IMR-90 (cell line): ENCODE measurements around the gene RBMS3. TPM values are rescaled to one million over a fixed set of nuclear protein-coding genes. Genes with fewer than 3 reads are reported as not detected.

Source experiments
- ATAC-seq: fragments of 200-7000 bp; cut with Tn5 transposase; 2 replicates; pipeline ENCODE4 v1.9.1; 2020; ENCODE audit warnings: low read depth, mild to moderate bottlenecking, moderate library complexity
- BruUV-seq: library from RNA; stranded (reverse); fragments of 400-500 nt; replicated peaks from 2 replicates; lab custom pipeline; 2021; lab: Mats Ljungman, UMichigan
- CTCF ChIA-PET: fragments of 300-600 bp; formaldehyde crosslinking; extraction: SDS; loops from one replicate; lab custom pipeline; 2021; ENCODE audit warnings: antibody characterized with exemption; lab: Yijun Ruan, JAX
- POLR2A ChIA-PET: fragments of 300-600 bp; sonication (Branson Sonifier 250); formaldehyde crosslinking; loops from one replicate; lab custom pipeline; 2022; ENCODE audit warnings: antibody characterized with exemption; ENCODE audit not compliant: unreplicated experiment; lab: Charles Lee
- DNase-seq: peaks from one replicate; pipeline ENCODE4 v3.0.0; 2013
- H2AFZ ChIP-seq: replicated peaks from 2 replicates; pipeline ENCODE3; 2013; ENCODE audit warnings: low read length, mild to moderate bottlenecking; ENCODE audit not compliant: poor library complexity
- H2AK5ac ChIP-seq: 2 replicates; pipeline ENCODE4 v1.6.1; 2013; ENCODE audit warnings: low read depth, low read length, inconsistent platforms
- H2AK9ac ChIP-seq: replicated peaks from 2 replicates; pipeline ENCODE3; 2013; ENCODE audit warnings: mild to moderate bottlenecking, low read depth, low read length, moderate library complexity; ENCODE audit not compliant: poor library complexity
- H2BK120ac ChIP-seq: 2 replicates; pipeline ENCODE4 v1.6.1; 2013; ENCODE audit warnings: low read depth, low read length, inconsistent platforms
- H2BK15ac ChIP-seq: 3 replicates; pipeline ENCODE4 v1.6.1; 2013; ENCODE audit warnings: low read depth, low read length, inconsistent platforms
- H2BK20ac ChIP-seq: 2 replicates; pipeline ENCODE4 v1.6.1; 2013; ENCODE audit warnings: low read depth, mild to moderate bottlenecking, inconsistent platforms, low read length, moderate library complexity
- H2BK5ac ChIP-seq: 2 replicates; pipeline ENCODE4 v1.6.1; 2013; ENCODE audit warnings: mild to moderate bottlenecking, low read depth, low read length, inconsistent platforms; ENCODE audit not compliant: poor library complexity, severe bottlenecking
- H3K14ac ChIP-seq: replicated peaks from 2 replicates; pipeline ENCODE4 v1.6.1; 2013; ENCODE audit warnings: low read depth, low read length, inconsistent platforms
- H3K18ac ChIP-seq: 2 replicates; pipeline ENCODE4 v1.6.1; 2013; ENCODE audit warnings: low read depth, low read length, control low read depth
- H3K23ac ChIP-seq: 2 replicates; pipeline ENCODE4 v1.6.1; 2013; ENCODE audit warnings: low read depth, low read length, inconsistent platforms
- H3K27ac ChIP-seq: 2 replicates; pipeline ENCODE4 v1.5.1; 2013; ENCODE audit warnings: mild to moderate bottlenecking, control low read depth, low read length; ENCODE audit not compliant: insufficient read depth
- H3K27me3 ChIP-seq: 2 replicates; pipeline ENCODE4 v1.6.1; 2013; ENCODE audit warnings: low read length; ENCODE audit not compliant: control insufficient read depth, insufficient read depth
- H3K36me3 ChIP-seq: 2 replicates; pipeline ENCODE4 v1.6.1; 2013; ENCODE audit warnings: low read length, mixed read lengths; ENCODE audit not compliant: control insufficient read depth, insufficient read depth
- H3K4ac ChIP-seq: 2 replicates; pipeline ENCODE4 v1.6.1; 2013; ENCODE audit warnings: low read depth, low read length, inconsistent platforms
- H3K4me1 ChIP-seq: 2 replicates; pipeline ENCODE4 v1.6.1; 2013; ENCODE audit warnings: low read length, mixed read lengths; ENCODE audit not compliant: control insufficient read depth, insufficient read depth
- H3K4me2 ChIP-seq: 2 replicates; pipeline ENCODE4 v1.6.1; 2013; ENCODE audit warnings: low read depth, mild to moderate bottlenecking, control low read depth, low read length, moderate library complexity
- H3K4me3 ChIP-seq: 2 replicates; pipeline ENCODE4 v1.5.1; 2013; ENCODE audit warnings: low read depth, mild to moderate bottlenecking, control low read depth, low read length, moderate library complexity; ENCODE audit not compliant: insufficient read depth
- H3K56ac ChIP-seq: 2 replicates; pipeline ENCODE4 v1.6.1; 2013; ENCODE audit warnings: low read length, inconsistent platforms; ENCODE audit not compliant: insufficient read depth; ENCODE audit errors: extremely low read depth
- H3K79me1 ChIP-seq, 2 experiments: 2 replicates each; pipeline ENCODE4 v1.6.1; 2013; ENCODE audit warnings: low read length in 2 of 2, inconsistent platforms in 1 of 2, low read depth in 1 of 2
- H3K9ac ChIP-seq: 2 replicates; pipeline ENCODE4 v1.6.1; 2013; ENCODE audit warnings: low read depth, low read length, control low read depth
- H3K9me1 ChIP-seq: 2 replicates; pipeline ENCODE4 v1.6.1; 2013; ENCODE audit warnings: low read length, inconsistent platforms; ENCODE audit not compliant: insufficient read depth
- H3K9me3 ChIP-seq: 2 replicates; pipeline ENCODE4 v1.6.1; 2013; ENCODE audit warnings: low read length; ENCODE audit not compliant: control insufficient read depth, insufficient read depth
- H4K20me1 ChIP-seq: 2 replicates; pipeline ENCODE4 v1.6.1; 2013; ENCODE audit warnings: low read length, inconsistent platforms; ENCODE audit not compliant: insufficient read depth
- H4K5ac ChIP-seq: 2 replicates; pipeline ENCODE4 v1.6.1; 2013; ENCODE audit warnings: mild to moderate bottlenecking, low read depth, low read length, control low read depth
- H4K8ac ChIP-seq, 2 experiments: 2 replicates each; pipeline ENCODE4 v1.6.1; 2013; ENCODE audit warnings: low read depth in 2 of 2, low read length in 2 of 2, control low read depth in 1 of 2, inconsistent platforms in 1 of 2
- H4K91ac ChIP-seq: 2 replicates; pipeline ENCODE4 v1.6.1; 2013; ENCODE audit warnings: low read depth, low read length, inconsistent platforms; ENCODE audit not compliant: insufficient read depth
- SMC3 ChIP-seq: fragments of 150-350 bp; IDR thresholded peaks from 2 replicates; pipeline ENCODE4 v1.6.1; 2016; ENCODE audit warnings: low read depth, mild to moderate bottlenecking, antibody characterized with exemption, low read length, moderate library complexity
- dilution Hi-C: fragments of 300-500 bp; cut with HindIII; formaldehyde crosslinking; loops from one replicate; pipeline ENCODE4 v1.14.3; 2018; ENCODE audit warnings: low sequenced_read_pairs; ENCODE audit not compliant: unreplicated experiment
- in situ Hi-C: fragments of 300-500 bp; cut with MboI; formaldehyde crosslinking; loops from 3 replicates; pipeline ENCODE4 v1.14.3; 2019; ENCODE audit warnings: low sequenced_read_pairs, inconsistent platforms, mixed read lengths
- intact Hi-C: fragments of 100-400 bp; cut with micrococcal nuclease; formaldehyde crosslinking; loops from 2 replicates; pipeline ENCODE4 v1.10.0; 2022
- polyA plus RNA-seq, 3 experiments: library from polyadenylated mRNA; depleted of rRNA; stranded (reverse); fragments of >200 nt; gene quantifications; 2 replicates each; pipeline ENCODE4 v1.2.3, GENCODE V29; 2012; ENCODE audit warnings: low replicate concordance in 1 of 3
- total RNA-seq: library from RNA; depleted of rRNA; stranded (reverse); fragments of >200 nt; gene quantifications from 2 replicates; pipeline ENCODE4 v1.2.3, GENCODE V29; 2012

RBMS3 gene
- total and polyA plus RNA-seq, 2 of the 4 experiments (the other 2 are of a cell fraction), result 15.2 to 127 TPM

GRCh38 chr3:29854821-29855220 is 574.0 kb downstream of the RBMS3 start:
- no peak overlapping the region for H3K9ac ChIP-seq
- H3K18ac ChIP-seq, result no peak overlapping the region
- H3K36me3 ChIP-seq, result no peaks in the 10 kb centered on the region
- no peak overlapping the region for H3K56ac ChIP-seq
- H2BK120ac ChIP-seq, result no peak overlapping the region
- H4K8ac ChIP-seq, result no peak overlapping the region
- no peak overlapping the region for H3K4me2 ChIP-seq
- POLR2A ChIA-PET, result no interaction called here
- no peaks in the 10 kb centered on the region for H3K9me1 ChIP-seq
- no TSS peak for BruUV-seq
- CTCF ChIA-PET, result no interaction called here
- no peaks in the 10 kb centered on the region for H4K20me1 ChIP-seq
- H2AK9ac ChIP-seq, result no peak overlapping the region
- DNase-seq (no peak), ATAC-seq (no peak)
- no peak overlapping the region for H2BK15ac ChIP-seq
- H2AK5ac ChIP-seq, result no peak overlapping the region
- no peaks in the 10 kb centered on the region for H3K4me1 ChIP-seq
- H3K27ac ChIP-seq, result no peak overlapping the region
- in situ Hi-C loops (no loop called here), intact Hi-C loops (no loop called here), dilution Hi-C loops (no loop called here)
- no peak overlapping the region for H3K4me3 ChIP-seq
- no peak for TF ChIP-seq SMC3
- H4K91ac ChIP-seq, result no peak overlapping the region
- H3K9me3 ChIP-seq, result no peaks in the 10 kb centered on the region
- H3K23ac ChIP-seq, result no peak overlapping the region
- no peak overlapping the region for H3K14ac ChIP-seq
- H2BK20ac ChIP-seq, result no peak overlapping the region
- no peaks in the 10 kb centered on the region for H3K27me3 ChIP-seq
- H2AFZ ChIP-seq, result no peak overlapping the region
- H3K79me1 ChIP-seq, result 0 out of 4 replicates have a peak, but pooled peaks cover 0 to 2% of the 10 kb centered on the region in 2 experiments
- H3K4ac ChIP-seq, result no peak overlapping the region
- H4K5ac ChIP-seq, result no peak overlapping the region
- H2BK5ac ChIP-seq, result no peak overlapping the region
